HAP-1 (cell line): ENCODE measurements around the gene TGFBR2.

Experiments used
- DNase-seq, 2 experiments: peaks; one replicate each; pipeline ENCODE4 v3.0.0-alpha.2; 2016 to 2020; ENCODE audit warnings: low spot score in 2 of 2
- H3K27me3 ChIP-seq: fragments of 250-450 bp; sonication (Bioruptor Pico); 2 replicates; pipeline ENCODE4 v1.5.1; 2020; ENCODE audit warnings: low read depth, mild to moderate bottlenecking, moderate library complexity
- H3K36me3 ChIP-seq: fragments of 250-450 bp; sonication (Bioruptor Pico); replicated peaks from 2 replicates; pipeline ENCODE4 v1.5.1; 2020; ENCODE audit warnings: mild to moderate bottlenecking
- H3K4me1 ChIP-seq: fragments of 250-450 bp; sonication (Bioruptor Pico); 2 replicates; pipeline ENCODE4 v1.5.1; 2020; ENCODE audit warnings: mild to moderate bottlenecking
- H3K4me3 ChIP-seq: fragments of 250-450 bp; sonication (Bioruptor Pico); 2 replicates; pipeline ENCODE4 v1.5.1; 2020; ENCODE audit warnings: mild to moderate bottlenecking, moderate library complexity
- H3K9me3 ChIP-seq: fragments of 250-450 bp; sonication (Bioruptor Pico); 2 replicates; pipeline ENCODE4 v1.5.1; 2020; ENCODE audit warnings: mild to moderate bottlenecking, moderate library complexity
- in situ Hi-C: fragments of 300-500 bp; cut with MboI; formaldehyde crosslinking; loops from 3 replicates; pipeline ENCODE4 v1.14.3; 2020; ENCODE audit warnings: low sequenced_read_pairs, inconsistent platforms, mixed read lengths

Gene TGFBR2

DNA sequence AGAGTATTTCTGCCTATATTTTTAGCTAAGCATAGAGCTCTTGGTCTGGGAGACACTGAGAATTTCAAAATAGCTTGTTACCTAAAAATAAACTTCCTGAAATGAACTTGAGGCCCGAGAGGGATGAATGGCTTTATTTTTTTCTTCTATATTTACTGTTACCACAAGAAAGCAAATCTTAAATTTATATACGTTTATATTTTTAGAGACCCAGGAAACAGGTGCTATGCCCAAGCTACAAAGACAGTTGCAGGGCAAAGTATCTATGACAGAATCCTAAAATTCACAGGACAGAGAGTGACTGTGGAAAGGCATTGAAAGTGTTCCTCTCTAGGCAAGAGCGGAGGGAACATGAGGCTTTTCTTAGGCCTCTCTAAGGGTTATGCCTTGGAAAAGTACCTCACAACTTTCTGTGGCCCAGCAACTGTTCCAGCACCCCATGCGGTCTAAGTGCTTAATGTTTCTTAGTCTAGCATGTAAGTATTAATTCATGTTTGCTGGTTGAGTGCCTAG is 36.5 kb downstream of the TGFBR2 start:
- in situ Hi-C loops, result no loop called here
- H3K4me3 ChIP-seq, result no peak overlapping the region
- peaks cover under 1% of the 10 kb centered on the region; the same call in 1 of the 2 replicates for H3K4me1 ChIP-seq
- DNase-seq, result no peak
- H3K9me3 ChIP-seq, result no peaks in the 10 kb centered on the region
- H3K27me3 ChIP-seq, result no peaks in the 10 kb centered on the region
- no peaks in the 10 kb centered on the region; the same call in 1 of the 2 replicates for H3K36me3 ChIP-seq

GRCh38 chr3:30643763-30644462 is 37.5 kb downstream of the TGFBR2 start:
- DNase-seq, result no peak
- in situ Hi-C loops, result no loop called here
- no peaks in the 10 kb centered on the region; the same call in 1 of the 2 replicates for H3K36me3 ChIP-seq
- H3K4me1 ChIP-seq, result no peaks in the 10 kb centered on the region
- H3K4me3 ChIP-seq, result no peak overlapping the region
- H3K9me3 ChIP-seq, result no peaks in the 10 kb centered on the region
- no peaks in the 10 kb centered on the region for H3K27me3 ChIP-seq

GRCh38 chr3:30644615-30645014 is 38.2 kb downstream of the TGFBR2 start:
- no peaks in the 10 kb centered on the region for H3K9me3 ChIP-seq
- no peaks in the 10 kb centered on the region for H3K27me3 ChIP-seq
- no peak for DNase-seq
- in situ Hi-C loops, result no loop called here
- H3K4me1 ChIP-seq, result no peaks in the 10 kb centered on the region
- H3K36me3 ChIP-seq, result no peaks in the 10 kb centered on the region; the same call in 1 of the 2 replicates
- no peak overlapping the region for H3K4me3 ChIP-seq

GRCh38 chr3:30645077-30645476 is 38.7 kb downstream of the TGFBR2 start:
- in situ Hi-C loops, result no loop called here
- DNase-seq, result no peak
- Histone ChIP-seq H3K4me3 (no peak overlapping the region), H3K9me3 (no peaks in the 10 kb centered on the region), H3K4me1 (no peaks in the 10 kb centered on the region), H3K36me3 (no peaks in the 10 kb centered on the region; the same call in 1 of the 2 replicates), H3K27me3 (no peaks in the 10 kb centered on the region)

- H3K4me3 ChIP-seq, result no peak overlapping the region
- no peaks in the 10 kb centered on the region for H3K9me3 ChIP-seq
- H3K4me1 ChIP-seq, result no peaks in the 10 kb centered on the region
- H3K36me3 ChIP-seq, result no peaks in the 10 kb centered on the region; the same call in 1 of the 2 replicates
- in situ Hi-C loops, result no loop called here
- H3K27me3 ChIP-seq, result no peaks in the 10 kb centered on the region
- no peak for DNase-seq
Measured at GRCh38 chr3:30646181-30646876, 39.9 kb downstream of the TGFBR2 start.

DNA sequence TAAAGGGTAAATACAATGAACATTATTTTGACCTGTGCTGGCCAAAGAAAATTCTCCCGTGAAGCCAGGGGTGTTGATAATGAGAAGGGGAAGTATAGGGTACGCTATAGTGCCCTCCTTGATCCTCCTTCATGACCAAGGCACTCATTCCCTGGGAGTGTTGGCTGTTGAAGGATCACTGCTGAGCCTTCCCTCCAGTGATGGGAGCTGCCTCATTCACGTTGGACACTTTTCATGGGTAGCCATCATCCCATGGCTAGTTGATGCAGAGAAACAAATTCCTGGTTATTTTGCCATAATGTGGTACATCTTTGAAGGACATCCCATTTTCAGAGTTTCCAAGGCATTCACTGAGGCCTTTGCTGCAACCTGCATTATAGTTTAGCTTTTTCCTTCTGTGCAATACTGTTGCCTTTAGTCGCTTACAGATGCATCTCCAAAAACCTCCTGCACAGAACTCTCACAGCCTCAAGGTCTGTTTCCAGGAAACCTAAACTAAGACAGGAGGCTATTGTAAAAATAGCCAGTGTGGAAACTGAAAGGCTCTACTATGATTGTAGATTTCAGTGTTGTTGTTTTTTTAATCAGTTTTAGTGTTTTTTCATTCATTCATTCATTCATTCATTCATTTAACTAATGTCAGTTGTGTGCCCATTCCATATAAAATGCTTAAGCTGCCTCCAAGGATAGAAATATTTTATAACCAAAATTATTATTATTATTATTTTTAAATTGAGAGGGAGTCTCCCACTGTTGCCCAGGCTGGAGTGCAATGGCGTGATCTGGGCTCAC is 40.8 kb downstream of the TGFBR2 start:
- no peak for DNase-seq
- in situ Hi-C loops, result no loop called here
- H3K9me3 ChIP-seq, result no peaks in the 10 kb centered on the region
- no peaks in the 10 kb centered on the region for H3K27me3 ChIP-seq
- no peak overlapping the region for H3K4me3 ChIP-seq
- no peaks in the 10 kb centered on the region for H3K4me1 ChIP-seq
- H3K36me3 ChIP-seq, result no peaks in the 10 kb centered on the region; the same call in 1 of the 2 replicates

DNA sequence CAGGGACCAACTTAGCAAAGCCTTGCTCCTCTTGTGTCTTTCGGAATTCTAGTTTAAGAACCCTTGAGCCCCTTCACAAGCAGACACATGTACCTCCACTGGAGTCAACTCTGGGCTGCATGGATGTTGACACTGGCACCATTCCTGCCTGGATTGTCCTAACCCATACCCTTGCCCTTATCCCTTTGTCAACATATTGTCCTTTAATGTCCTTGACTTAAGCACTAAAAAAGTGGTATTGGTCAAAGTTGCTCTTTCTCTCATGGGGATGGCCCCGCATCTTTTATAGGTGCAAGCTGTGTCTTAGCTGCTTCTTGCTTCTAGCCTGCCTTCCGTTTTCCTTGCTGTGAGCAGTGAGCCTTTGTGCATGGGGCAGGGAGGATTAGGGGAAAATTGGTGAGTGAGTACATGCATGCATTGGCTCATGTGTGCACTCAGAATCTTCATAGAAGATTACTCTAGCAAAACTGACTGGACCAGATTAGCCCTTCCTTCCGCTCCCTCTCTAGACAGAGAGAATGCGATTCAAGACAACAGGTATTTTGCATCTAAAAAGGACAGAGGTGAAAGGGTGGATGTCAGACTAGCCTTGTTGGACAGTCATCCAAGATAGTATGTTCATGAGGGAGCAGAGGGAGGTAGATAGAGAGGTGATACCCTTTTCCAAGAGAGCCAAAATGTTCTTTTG is 42.4 kb downstream of the TGFBR2 start:
- H3K4me1 ChIP-seq, result no peaks in the 10 kb centered on the region

DNA sequence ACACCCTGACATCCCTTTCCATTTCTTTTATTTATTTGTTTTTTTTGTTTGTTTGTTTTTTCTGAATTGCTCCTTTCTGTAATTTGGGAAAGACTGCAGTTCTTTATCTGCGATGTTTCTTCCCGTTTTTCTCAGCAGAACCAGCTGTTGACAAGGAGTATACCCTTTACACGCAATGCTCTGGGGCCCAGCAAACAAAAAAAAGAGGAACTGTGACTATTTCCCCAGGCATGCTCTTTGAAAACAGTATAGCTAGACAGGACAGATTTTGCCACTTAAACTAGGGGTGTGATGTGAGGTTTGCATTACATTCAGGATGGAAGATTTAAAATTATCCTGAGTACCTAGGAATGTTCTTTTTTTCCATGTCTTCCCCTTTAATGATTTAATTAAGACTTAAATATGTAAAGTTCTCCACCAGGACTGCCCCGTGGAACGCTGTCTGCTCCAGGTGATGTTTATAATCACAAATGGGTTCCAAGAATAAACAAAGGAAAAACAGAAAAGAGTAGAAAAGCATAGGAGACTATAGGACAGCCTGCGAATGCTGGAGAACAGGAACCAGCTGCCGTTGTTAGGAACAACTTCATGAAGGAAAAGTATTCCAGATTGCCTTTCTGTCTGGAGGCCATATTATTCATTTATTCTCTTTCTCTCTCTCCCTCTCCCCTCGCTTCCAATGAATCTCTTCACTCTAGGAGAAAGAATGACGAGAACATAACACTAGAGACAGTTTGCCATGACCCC is 43.3 kb downstream of the TGFBR2 start:
- H3K27me3 ChIP-seq, result no peaks in the 10 kb centered on the region
- in situ Hi-C loops, result no loop called here
- H3K4me1 ChIP-seq, result no peaks in the 10 kb centered on the region
- H3K36me3 ChIP-seq, result peaks cover 3% of the 10 kb centered on the region
- H3K9me3 ChIP-seq, result no peaks in the 10 kb centered on the region
- no peak for DNase-seq
- H3K4me3 ChIP-seq, result no peak overlapping the region

More for the DNA sequence above, 42.4 kb downstream of the TGFBR2 start:
- H3K9me3 ChIP-seq, result no peaks in the 10 kb centered on the region
- in situ Hi-C loops, result no loop called here
- no peaks in the 10 kb centered on the region; the same call in 1 of the 2 replicates for H3K36me3 ChIP-seq
- H3K27me3 ChIP-seq, result no peaks in the 10 kb centered on the region
- no peak overlapping the region for H3K4me3 ChIP-seq
- DNase-seq, result no peak

DNA sequence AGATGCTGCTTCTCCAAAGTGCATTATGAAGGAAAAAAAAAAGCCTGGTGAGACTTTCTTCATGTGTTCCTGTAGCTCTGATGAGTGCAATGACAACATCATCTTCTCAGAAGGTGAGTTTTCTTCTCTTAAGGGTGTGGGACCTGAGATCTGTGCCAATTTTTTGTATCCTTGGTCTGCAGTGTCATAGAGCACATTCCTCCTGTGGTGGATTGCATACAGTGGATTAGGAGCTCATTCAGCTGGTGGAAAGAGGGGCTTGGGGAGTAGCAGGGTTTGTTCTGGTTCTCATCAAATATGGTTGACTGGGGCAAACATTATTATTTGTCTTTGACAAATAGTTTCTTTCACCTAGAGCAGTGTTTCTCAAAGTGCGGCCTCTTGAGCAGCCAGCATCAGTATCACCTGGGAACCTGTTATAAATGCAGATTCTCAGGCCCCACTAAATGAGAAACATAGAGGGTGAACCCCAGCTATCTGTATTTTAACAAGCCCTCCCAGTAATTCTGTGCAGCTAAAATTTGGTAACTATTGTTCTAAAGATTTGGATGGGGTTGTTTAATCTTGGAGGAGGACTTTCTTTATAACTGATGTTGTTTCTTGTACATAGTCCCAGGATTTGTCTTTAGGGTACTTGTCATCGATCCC is 44.1 kb downstream of the TGFBR2 start:
- H3K27me3 ChIP-seq, result no peaks in the 10 kb centered on the region
- H3K4me3 ChIP-seq, result no peak overlapping the region
- in situ Hi-C loops, result no loop called here
- no peaks in the 10 kb centered on the region for H3K9me3 ChIP-seq
- no peak for DNase-seq
- no peaks in the 10 kb centered on the region for H3K4me1 ChIP-seq
- peaks cover 4% of the 10 kb centered on the region for H3K36me3 ChIP-seq

- Histone ChIP-seq H3K36me3 (peaks cover 4% of the 10 kb centered on the region; the same call in 1 of the 2 replicates), H3K27me3 (no peaks in the 10 kb centered on the region), H3K9me3 (no peaks in the 10 kb centered on the region), H3K4me1 (peaks cover 12% of the 10 kb centered on the region), H3K4me3 (no peak overlapping the region)
- DNase-seq, result no peak
- in situ Hi-C loops, result no loop called here
Measured at GRCh38 chr3:30654269-30654668, 47.9 kb downstream of the TGFBR2 start.

GRCh38 chr3:30655187-30655812 is 48.9 kb downstream of the TGFBR2 start:
- Histone ChIP-seq H3K4me3 (no peak overlapping the region), H3K36me3 (peaks cover 4% of the 10 kb centered on the region; the same call in 1 of the 2 replicates), H3K27me3 (no peaks in the 10 kb centered on the region), H3K4me1 (peaks cover 19% of the 10 kb centered on the region), H3K9me3 (no peaks in the 10 kb centered on the region)
- DNase-seq, result no peak
- in situ Hi-C loops, result no loop called here

- Histone ChIP-seq H3K36me3 (peaks cover 4% of the 10 kb centered on the region; the same call in 1 of the 2 replicates), H3K4me1 (peaks cover 19% of the 10 kb centered on the region), H3K4me3 (no peak overlapping the region), H3K9me3 (no peaks in the 10 kb centered on the region), H3K27me3 (no peaks in the 10 kb centered on the region)
- in situ Hi-C loops, result no loop called here
- no peak for DNase-seq
Measured at GRCh38 chr3:30656624-30657141, 50.3 kb downstream of the TGFBR2 start.
